ENCODE measurements around the gene CMPK2. TPM values are rescaled to one million over a fixed set of nuclear protein-coding genes. Genes with fewer than 3 reads are reported as not detected.
"Not testable (repeated sequence)": the region's sequence is repeated elsewhere in the genome, so short reads cannot be mapped to it uniquely, and the experiment has no call there.

The CMPK2 gene, protein sequence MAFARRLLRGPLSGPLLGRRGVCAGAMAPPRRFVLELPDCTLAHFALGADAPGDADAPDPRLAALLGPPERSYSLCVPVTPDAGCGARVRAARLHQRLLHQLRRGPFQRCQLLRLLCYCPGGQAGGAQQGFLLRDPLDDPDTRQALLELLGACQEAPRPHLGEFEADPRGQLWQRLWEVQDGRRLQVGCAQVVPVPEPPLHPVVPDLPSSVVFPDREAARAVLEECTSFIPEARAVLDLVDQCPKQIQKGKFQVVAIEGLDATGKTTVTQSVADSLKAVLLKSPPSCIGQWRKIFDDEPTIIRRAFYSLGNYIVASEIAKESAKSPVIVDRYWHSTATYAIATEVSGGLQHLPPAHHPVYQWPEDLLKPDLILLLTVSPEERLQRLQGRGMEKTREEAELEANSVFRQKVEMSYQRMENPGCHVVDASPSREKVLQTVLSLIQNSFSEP
- 10 to 100 TPM; 84.8 to 91.1 TPM for total RNA-seq

DNA sequence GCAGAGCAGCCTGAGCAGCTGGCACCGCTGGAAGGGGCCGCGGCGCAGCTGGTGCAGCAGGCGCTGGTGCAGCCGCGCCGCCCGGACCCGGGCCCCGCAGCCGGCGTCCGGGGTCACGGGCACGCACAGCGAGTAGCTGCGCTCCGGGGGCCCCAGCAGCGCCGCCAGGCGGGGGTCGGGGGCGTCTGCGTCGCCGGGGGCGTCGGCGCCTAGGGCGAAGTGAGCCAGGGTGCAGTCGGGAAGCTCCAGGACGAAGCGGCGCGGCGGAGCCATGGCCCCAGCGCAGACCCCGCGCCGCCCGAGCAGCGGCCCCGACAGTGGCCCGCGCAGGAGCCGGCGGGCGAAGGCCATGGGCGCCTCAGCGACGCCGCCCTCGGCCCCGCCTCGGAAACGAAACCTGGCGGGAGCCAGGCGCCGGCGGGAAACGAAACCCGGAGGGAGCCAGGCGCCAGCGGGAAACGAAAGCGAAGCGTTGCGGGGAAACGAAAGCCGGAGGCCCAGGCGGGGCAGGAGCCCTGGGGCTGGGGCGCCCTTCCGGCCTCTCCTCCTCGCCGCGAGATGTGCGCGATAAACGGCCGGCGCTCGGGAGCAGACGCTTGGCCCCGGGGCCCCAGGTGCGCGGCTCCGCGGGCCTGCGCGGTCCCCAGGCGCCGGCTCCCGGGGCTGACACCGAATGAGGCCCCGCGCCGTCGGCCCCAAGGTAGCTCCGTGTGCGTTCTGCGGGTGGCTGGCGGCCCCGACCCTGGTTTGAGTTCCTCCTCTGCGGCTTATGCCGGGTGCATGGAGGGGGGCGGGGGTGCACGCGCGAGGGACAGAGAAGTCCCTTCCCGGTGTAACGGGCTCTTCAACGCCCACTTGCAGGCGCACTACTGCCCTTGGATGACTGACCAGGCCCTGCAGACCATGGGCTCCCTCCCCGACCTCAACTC lies at the start of gene CMPK2:
Gene CMPK2 (minus strand): TSS at position 562 of the 929 bp plus-strand sequence. CDS start 211 bp downstream, at position 351.
- Mint-ChIP-seq H3K9me3 (peaks cover 17% of the 10 kb centered on the region), H3K36me3 (ENCODE audit: low read depth) (peaks cover 67% of the 10 kb centered on the region), H3K4me3 (peak within 1 kb of the TSS; percentile 97), H3K27ac (peak within 1 kb of the TSS; percentile 99), H3K27me3 (no peaks in the 10 kb centered on the region), H3K4me1 (peaks cover 55% of the 10 kb centered on the region)
- ChIA-PET CTCF (interaction anchor here (1.1 to 5.2 kb wide), 16 partner anchors 8 to 54 kb away, joined by 3 to 143 read pairs (median 5); partner anchors contain the start of genes RNF144A and RSAD2), POLR2A (interaction anchor here (0.6 to 7.0 kb wide), 19 partner anchors 9 to 1816 kb away, joined by 3 to 221 read pairs (median 3); partner anchors contain the start of genes ID2 and RSAD2)
- DNase-seq, result peak; percentile 94

DNA sequence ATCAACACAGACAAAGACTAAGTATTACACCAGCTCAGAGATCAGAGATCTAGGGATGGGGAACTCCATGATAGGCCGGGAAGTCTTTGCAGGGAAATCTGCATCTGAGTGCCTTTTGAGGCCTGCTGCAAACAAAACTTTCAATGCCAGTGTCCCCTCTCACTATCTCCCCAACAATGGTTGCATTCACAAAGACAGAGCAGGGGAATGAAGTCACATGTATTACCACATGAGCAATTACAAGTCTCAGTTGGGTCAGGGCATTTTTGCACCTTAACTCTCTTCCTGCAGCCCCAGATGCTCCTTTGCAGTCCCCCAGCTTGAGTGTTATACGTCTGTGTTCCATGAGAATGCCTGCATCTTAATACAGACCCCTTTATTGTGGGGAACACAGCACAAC lies 49.7 kb upstream of the CMPK2 start:
- Mint-ChIP-seq H3K27ac (no peak overlapping the region), H3K27me3 (peaks cover 54% of the 10 kb centered on the region), H3K36me3 (ENCODE audit: low read depth) (peaks cover 47% of the 10 kb centered on the region), H3K4me1 (peaks cover 54% of the 10 kb centered on the region), H3K9me3 (peaks cover 11% of the 10 kb centered on the region), H3K4me3 (no peak overlapping the region)
- POLR2A ChIA-PET, result interaction anchor here (1.1 to 2.6 kb wide), 3 partner anchors 10 to 49 kb away, joined by 3 to 20 read pairs (median 4); partner anchors contain the start of gene CMPK2
- CTCF ChIA-PET, result interaction anchor here (0.9 to 4.2 kb wide), 10 partner anchors 7 to 146 kb away, joined by 3 to 24 read pairs (median 8); partner anchors contain the start of genes CMPK2 and RSAD2
- no peak for DNase-seq

GRCh38 chr2:6914828-6915227 lies 49.1 kb upstream of the CMPK2 start:
- H3K9me3 Mint-ChIP-seq, result peaks cover 11% of the 10 kb centered on the region
- H3K27me3 Mint-ChIP-seq, result peaks cover 58% of the 10 kb centered on the region
- H3K4me3 Mint-ChIP-seq, result no peak overlapping the region
- H3K36me3 Mint-ChIP-seq (ENCODE audit: low read depth), result peaks cover 51% of the 10 kb centered on the region
- CTCF ChIA-PET, result interaction anchor here (0.9 to 1.5 kb wide), 4 partner anchors 18 to 129 kb away, joined by 3 to 5 read pairs (median 4); no protein-coding TSS in a partner anchor
- H3K27ac Mint-ChIP-seq, result no peak overlapping the region
- POLR2A ChIA-PET, result interaction anchor here (0.8 to 2.6 kb wide), 3 partner anchors 9 to 48 kb away, joined by 3 to 20 read pairs (median 4); partner anchors contain the start of gene CMPK2
- H3K4me1 Mint-ChIP-seq, result peaks cover 60% of the 10 kb centered on the region
- DNase-seq, result no peak

- H3K4me1 Mint-ChIP-seq, result peaks cover 63% of the 10 kb centered on the region
- H3K36me3 Mint-ChIP-seq (ENCODE audit: low read depth), result peaks cover 52% of the 10 kb centered on the region
Measured at GRCh38 chr2:6913415-6914157, 47.9 kb upstream of the CMPK2 start.

GRCh38 chr2:6911721-6912120 lies 46.0 kb upstream of the CMPK2 start:
- Mint-ChIP-seq H3K4me3 (no peak overlapping the region), H3K27me3 (peaks cover 68% of the 10 kb centered on the region), H3K4me1 (peaks cover 80% of the 10 kb centered on the region), H3K36me3 (ENCODE audit: low read depth) (peaks cover 70% of the 10 kb centered on the region), H3K27ac (no peak overlapping the region), H3K9me3 (peaks cover 23% of the 10 kb centered on the region)
- DNase-seq, result no peak
- CTCF ChIA-PET, result interaction anchor here (6.3 kb wide), 1 partner anchor 33 kb away, joined by 29 read pairs; the partner anchor contains the start of gene RSAD2
- POLR2A ChIA-PET, result interaction anchor here (0.8 to 5.1 kb wide), 4 partner anchors 32 to 46 kb away, joined by 3 to 51 read pairs (median 7); partner anchors contain the start of genes CMPK2 and RSAD2

More at GRCh38 chr2:6913415-6914157, 47.9 kb upstream of the CMPK2 start:
- POLR2A ChIA-PET, result interaction anchor here (1.5 kb wide), 1 partner anchor 33 kb away, joined by 3 read pairs; no protein-coding TSS in a partner anchor
- Mint-ChIP-seq H3K4me3 (no peak overlapping the region), H3K27me3 (peaks cover 54% of the 10 kb centered on the region), H3K9me3 (peaks cover 16% of the 10 kb centered on the region), H3K27ac (peak overlapping the region; percentile 6)
- DNase-seq, result peak; percentile 31
- CTCF ChIA-PET, result interaction anchor here (1.1 to 6.3 kb wide), 4 partner anchors 16 to 45 kb away, joined by 3 to 29 read pairs (median 6); partner anchors contain the start of gene RSAD2

DNA sequence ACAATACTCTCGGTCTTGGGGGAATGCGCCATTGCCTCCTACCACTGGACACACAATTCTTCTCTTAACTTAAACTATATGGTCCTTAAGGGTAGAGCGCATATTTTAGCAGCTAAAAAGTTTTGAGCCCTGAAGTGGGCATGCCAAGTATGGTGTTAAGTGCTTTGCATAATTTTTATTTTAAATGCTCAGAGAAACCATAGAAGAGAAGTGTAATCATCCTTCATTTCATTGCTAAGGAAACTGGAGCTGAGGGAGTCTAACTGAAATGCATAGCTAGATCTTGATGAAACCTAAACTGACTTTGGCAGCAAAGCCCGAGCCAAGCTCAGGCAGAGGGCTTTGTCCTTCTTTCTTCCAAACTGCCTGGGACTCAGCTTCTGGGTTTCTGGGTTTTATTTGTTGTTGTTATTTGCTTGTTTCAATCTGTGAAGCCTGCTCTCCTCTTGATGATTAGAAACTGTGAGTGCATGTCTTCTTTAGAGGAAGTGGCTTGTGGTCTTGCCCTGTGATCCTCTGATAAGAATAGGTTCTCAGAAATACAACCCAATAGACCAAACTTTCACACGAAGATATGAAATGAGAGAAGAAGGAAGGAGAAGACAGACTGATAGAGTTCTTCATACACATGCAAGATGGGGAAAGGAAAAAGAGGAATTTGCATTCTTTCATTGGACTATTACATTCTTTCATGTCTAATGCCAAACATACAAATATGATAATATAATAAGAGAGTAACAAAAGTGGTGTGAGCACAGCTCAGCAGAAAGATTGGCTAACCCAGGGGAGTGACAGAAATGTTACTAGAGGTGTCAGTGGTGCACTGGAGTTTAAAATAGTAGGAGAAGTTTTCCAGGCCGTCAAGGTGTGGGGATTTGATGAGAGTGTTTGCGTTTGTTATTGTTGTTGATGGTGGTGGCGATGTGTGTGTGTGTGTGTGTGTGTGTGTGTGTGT lies 44.0 kb upstream of the CMPK2 start:
- Mint-ChIP-seq H3K36me3 (ENCODE audit: low read depth) (peaks cover 77% of the 10 kb centered on the region), H3K27ac (peak overlapping the region; percentile 67), H3K9me3 (peaks cover 28% of the 10 kb centered on the region), H3K4me1 (peaks cover 81% of the 10 kb centered on the region), H3K27me3 (peaks cover 56% of the 10 kb centered on the region), H3K4me3 (peak overlapping the region; percentile 25)
- peak; percentile 66 for DNase-seq
- CTCF ChIA-PET, result interaction anchor here (0.7 to 6.3 kb wide), 7 partner anchors 7 to 47 kb away, joined by 3 to 29 read pairs (median 6); partner anchors contain the start of genes CMPK2 and RSAD2
- POLR2A ChIA-PET, result interaction anchor here (0.7 to 5.1 kb wide), 9 partner anchors 9 to 109 kb away, joined by 3 to 51 read pairs (median 9); partner anchors contain the start of genes CMPK2 and RSAD2

GRCh38 chr2:6908291-6908690 lies 42.6 kb upstream of the CMPK2 start:
- DNase-seq, result no peak
- peaks cover 84% of the 10 kb centered on the region for H3K36me3 Mint-ChIP-seq (ENCODE audit: low read depth)
- ChIA-PET POLR2A (interaction anchor here (2.1 to 5.1 kb wide), 2 partner anchors 28 to 42 kb away, joined by 10 to 51 read pairs; partner anchors contain the start of gene CMPK2), CTCF (interaction anchor here (1.4 to 6.3 kb wide), 4 partner anchors 8 to 46 kb away, joined by 3 to 29 read pairs (median 17); partner anchors contain the start of gene RSAD2)
- peaks cover 49% of the 10 kb centered on the region for H3K27me3 Mint-ChIP-seq
- peaks cover 72% of the 10 kb centered on the region for H3K4me1 Mint-ChIP-seq
- no peak overlapping the region for H3K4me3 Mint-ChIP-seq
- H3K27ac Mint-ChIP-seq, result no peak overlapping the region
- H3K9me3 Mint-ChIP-seq, result peaks cover 30% of the 10 kb centered on the region

DNA sequence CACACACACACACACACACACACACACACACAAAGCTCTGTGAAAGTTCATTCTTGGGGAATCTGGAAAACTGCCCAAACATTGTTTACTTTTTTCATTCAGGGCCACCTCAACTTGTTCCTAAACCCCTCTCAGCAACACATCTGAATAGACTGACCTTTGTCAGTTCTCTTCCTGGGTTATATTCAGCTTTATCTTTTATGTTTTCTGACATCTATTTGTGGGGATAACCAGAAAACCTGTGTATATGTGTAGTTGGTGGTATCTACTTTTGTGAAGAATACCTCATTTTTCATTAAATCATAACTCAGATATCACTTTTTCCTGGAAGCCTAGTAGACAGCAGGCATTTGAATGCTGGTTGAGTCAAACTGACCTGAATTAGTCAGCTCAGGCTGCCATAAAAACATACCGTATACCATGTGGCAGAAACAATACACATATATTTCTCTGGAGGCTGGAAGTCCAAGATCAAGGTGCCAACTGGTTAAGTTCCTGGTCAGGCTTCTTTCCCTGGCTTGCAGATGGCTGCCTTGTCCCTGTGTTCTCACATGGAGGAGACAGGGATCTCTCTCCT lies 40.5 kb upstream of the CMPK2 start:
- no peak overlapping the region for H3K27ac Mint-ChIP-seq
- H3K27me3 Mint-ChIP-seq, result peaks cover 36% of the 10 kb centered on the region
- DNase-seq, result no peak
- CTCF ChIA-PET, result interaction anchor here (1.1 to 3.0 kb wide), 6 partner anchors 9 to 29 kb away, joined by 3 to 23 read pairs (median 5); no protein-coding TSS in a partner anchor
- H3K36me3 Mint-ChIP-seq (ENCODE audit: low read depth), result peaks cover 88% of the 10 kb centered on the region
- POLR2A ChIA-PET, result interaction anchor here (1.0 to 2.2 kb wide), 6 partner anchors 9 to 39 kb away, joined by 4 to 11 read pairs (median 5); partner anchors contain the start of genes CMPK2 and RSAD2
- H3K9me3 Mint-ChIP-seq, result peaks cover 41% of the 10 kb centered on the region
- no peak overlapping the region for H3K4me3 Mint-ChIP-seq
- peaks cover 59% of the 10 kb centered on the region for H3K4me1 Mint-ChIP-seq

DNA sequence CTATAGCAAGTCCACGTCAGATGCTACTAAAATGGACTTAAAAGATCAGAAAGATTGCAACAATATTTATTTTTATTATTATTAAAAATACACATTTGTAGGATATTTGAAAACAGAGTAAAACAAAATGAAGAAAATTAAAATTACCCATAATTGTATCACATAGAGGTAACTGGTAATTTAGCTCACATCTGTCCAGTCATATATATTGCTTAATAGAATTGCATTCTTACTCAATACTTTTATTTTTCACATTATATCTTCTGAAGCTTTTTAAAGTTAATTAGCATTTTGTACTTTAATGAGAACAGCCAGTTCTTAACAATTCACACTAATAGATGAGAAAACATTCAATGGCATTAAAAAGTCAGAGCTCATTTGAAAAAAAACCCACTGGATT lies 40.0 kb upstream of the CMPK2 start:
- Mint-ChIP-seq H3K4me1 (peaks cover 53% of the 10 kb centered on the region), H3K36me3 (ENCODE audit: low read depth) (peaks cover 88% of the 10 kb centered on the region), H3K27me3 (peaks cover 31% of the 10 kb centered on the region), H3K9me3 (peaks cover 40% of the 10 kb centered on the region), H3K4me3 (no peak overlapping the region), H3K27ac (no peak overlapping the region)
- CTCF ChIA-PET, result interaction anchor here (0.7 to 3.0 kb wide), 7 partner anchors 9 to 41 kb away, joined by 3 to 23 read pairs (median 4); no protein-coding TSS in a partner anchor
- no peak for DNase-seq
- POLR2A ChIA-PET, result interaction anchor here (1.0 to 2.2 kb wide), 6 partner anchors 9 to 39 kb away, joined by 4 to 11 read pairs (median 5); partner anchors contain the start of genes CMPK2 and RSAD2

DNA sequence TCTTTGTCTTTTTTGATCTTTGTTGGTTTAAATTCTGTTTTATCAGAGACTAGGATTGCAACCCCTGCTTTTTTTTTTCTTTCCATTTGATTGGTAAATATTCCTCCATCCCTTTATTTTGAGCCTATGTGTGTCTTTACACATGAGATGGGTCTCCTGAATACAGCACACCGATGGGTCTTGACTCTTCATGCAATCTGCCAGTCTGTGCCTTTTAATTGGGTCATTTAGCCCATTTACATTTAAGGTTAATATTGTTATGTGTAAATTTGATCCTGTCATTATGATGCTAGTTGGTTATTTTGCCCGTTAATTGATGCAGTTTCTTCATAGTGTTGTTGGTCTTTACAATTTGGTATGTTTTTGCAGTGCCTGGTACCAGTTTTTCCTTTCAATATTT lies 36.9 kb upstream of the CMPK2 start:
- H3K27ac Mint-ChIP-seq, DNase-seq, H3K4me3 Mint-ChIP-seq, CTCF ChIA-PET: not testable (repeated sequence)
- Mint-ChIP-seq H3K27me3 (peaks cover 16% of the 10 kb centered on the region), H3K9me3 (peaks cover 28% of the 10 kb centered on the region), H3K36me3 (ENCODE audit: low read depth) (peaks cover 85% of the 10 kb centered on the region), H3K4me1 (peaks cover 24% of the 10 kb centered on the region)
- POLR2A ChIA-PET, result interaction anchor here (1.7 kb wide), 1 partner anchor 12 kb away, joined by 3 read pairs; no protein-coding TSS in a partner anchor
